Measurements from ENCODE around the gene PODN. TPM values are rescaled to one million over a fixed set of nuclear protein-coding genes. Genes with fewer than 3 reads are reported as not detected.

Gene PODN
- total RNA-seq, 1 experiment from 2014 or later: not detected

- Mint-ChIP-seq H3K4me3 (ENCODE audit: unreplicated experiment) (no peak overlapping the region), H3K9me3 (ENCODE audit: unreplicated experiment) (no peaks in the 10 kb centered on the region), H3K4me1 (ENCODE audit: low read depth, unreplicated experiment) (no peaks in the 10 kb centered on the region), H3K27ac (ENCODE audit: unreplicated experiment) (no peak overlapping the region), H3K36me3 (ENCODE audit: insufficient read depth, unreplicated experiment) (no peaks in the 10 kb centered on the region), H3K27me3 (ENCODE audit: insufficient read depth, unreplicated experiment) (no peaks in the 10 kb centered on the region)
- H3K9me3 ChIP-seq: no peaks in the 10 kb centered on the region
- no peaks in the 10 kb centered on the region for H3K4me1 ChIP-seq
- no TSS peak for BruUV-seq (replicated peaks)
- no peak for TF ChIP-seq CTCF (IDR thresholded peaks at IDR 0.05; ENCODE audit: insufficient read depth in 1 of 2, low read depth in 1 of 2, low read length in 1 of 2, severe bottlenecking in 1 of 2, unreplicated experiment in 1 of 2)
- no peaks in the 10 kb centered on the region for H3K36me3 ChIP-seq (ENCODE audit: control insufficient read depth, insufficient read depth, low read length)
- peak in 1 of 2 experiments; percentile 13 for DNase-seq
- intact Hi-C loops (cut with micrococcal nuclease; ENCODE audit: unreplicated experiment): no loop called here
- H3K4me3 ChIP-seq (ENCODE audit: low read depth, low read length): no peak overlapping the region
- no peaks in the 10 kb centered on the region for H3K27me3 ChIP-seq (replicated peaks; ENCODE audit: control insufficient read depth, insufficient read depth, low read length)
- ChIA-PET CTCF (no interaction called here), POLR2A (no interaction called here)
These were observed 9.3 kb downstream of the PODN start for GRCh38 chr1:53071167-53071865.

GRCh38 chr1:53071915-53072314 lies 9.9 kb downstream of the PODN start:
- H3K27me3 ChIP-seq (replicated peaks; ENCODE audit: control insufficient read depth, insufficient read depth, low read length): no peaks in the 10 kb centered on the region
- ChIA-PET CTCF (no interaction called here), POLR2A (no interaction called here)
- no peaks in the 10 kb centered on the region for H3K4me1 ChIP-seq
- Mint-ChIP-seq H3K4me1 (ENCODE audit: low read depth, unreplicated experiment) (no peaks in the 10 kb centered on the region), H3K9me3 (ENCODE audit: unreplicated experiment) (no peaks in the 10 kb centered on the region), H3K27me3 (ENCODE audit: insufficient read depth, unreplicated experiment) (no peaks in the 10 kb centered on the region), H3K27ac (ENCODE audit: unreplicated experiment) (no peak overlapping the region), H3K4me3 (ENCODE audit: unreplicated experiment) (no peak overlapping the region), H3K36me3 (ENCODE audit: insufficient read depth, unreplicated experiment) (no peaks in the 10 kb centered on the region)
- no peak for TF ChIP-seq CTCF (IDR thresholded peaks at IDR 0.05; ENCODE audit: insufficient read depth in 1 of 2, low read depth in 1 of 2, low read length in 1 of 2, severe bottlenecking in 1 of 2, unreplicated experiment in 1 of 2)
- intact Hi-C loops (cut with micrococcal nuclease; ENCODE audit: unreplicated experiment): no loop called here
- H3K4me3 ChIP-seq (ENCODE audit: low read depth, low read length): no peak overlapping the region
- H3K9me3 ChIP-seq: no peaks in the 10 kb centered on the region
- no peak for DNase-seq
- BruUV-seq (replicated peaks): no TSS peak
- H3K36me3 ChIP-seq (ENCODE audit: control insufficient read depth, insufficient read depth, low read length): no peaks in the 10 kb centered on the region

GRCh38 chr1:53073287-53073686 lies 11.3 kb downstream of the PODN start:
- no peaks in the 10 kb centered on the region for H3K36me3 ChIP-seq (ENCODE audit: control insufficient read depth, insufficient read depth, low read length)
- POLR2A ChIA-PET: no interaction called here
- Mint-ChIP-seq H3K9me3 (ENCODE audit: unreplicated experiment) (no peaks in the 10 kb centered on the region), H3K27ac (ENCODE audit: unreplicated experiment) (no peak overlapping the region), H3K4me3 (ENCODE audit: unreplicated experiment) (no peak overlapping the region), H3K27me3 (ENCODE audit: insufficient read depth, unreplicated experiment) (no peaks in the 10 kb centered on the region), H3K4me1 (ENCODE audit: low read depth, unreplicated experiment) (no peaks in the 10 kb centered on the region), H3K36me3 (ENCODE audit: insufficient read depth, unreplicated experiment) (no peaks in the 10 kb centered on the region)
- no peak overlapping the region for H3K4me3 ChIP-seq (ENCODE audit: low read depth, low read length)
- CTCF ChIA-PET: no interaction called here
- no peaks in the 10 kb centered on the region for H3K9me3 ChIP-seq
- no peaks in the 10 kb centered on the region for H3K4me1 ChIP-seq
- no peak for DNase-seq
- no TSS peak for BruUV-seq (replicated peaks)
- no peak for TF ChIP-seq CTCF (IDR thresholded peaks at IDR 0.05; ENCODE audit: insufficient read depth in 1 of 2, low read depth in 1 of 2, low read length in 1 of 2, severe bottlenecking in 1 of 2, unreplicated experiment in 1 of 2)
- intact Hi-C loops (cut with micrococcal nuclease; ENCODE audit: unreplicated experiment): no loop called here
- no peaks in the 10 kb centered on the region for H3K27me3 ChIP-seq (replicated peaks; ENCODE audit: control insufficient read depth, insufficient read depth, low read length)
